ENCODE results near the gene GSC.
"Not testable (repeated sequence)": the region's sequence is repeated elsewhere in the genome, so short reads cannot be mapped to it uniquely, and the experiment has no call there.

GSC gene

DNA sequence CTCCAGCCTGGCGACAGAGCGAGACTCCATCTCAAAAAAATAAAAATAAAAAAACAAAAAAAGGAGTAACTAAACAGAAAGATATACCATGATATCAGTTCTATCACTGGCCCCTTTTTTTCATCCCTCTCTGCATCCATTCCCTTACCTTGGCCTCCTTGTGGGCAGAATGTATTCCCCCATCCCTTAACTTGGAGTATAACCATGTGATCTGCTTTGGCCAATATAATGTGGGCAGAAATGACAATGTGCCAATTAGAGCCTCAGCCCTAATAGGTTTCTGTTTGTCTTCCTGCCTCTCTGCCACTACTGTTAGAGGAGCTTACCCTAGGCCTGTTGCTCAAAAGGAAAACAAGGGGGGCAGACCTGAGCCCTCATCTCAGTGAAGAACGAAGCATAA lies 23.8 kb downstream of the GSC start:
- DNase-seq (ENCODE audit: low read depth, low spot score): no peak

DNA sequence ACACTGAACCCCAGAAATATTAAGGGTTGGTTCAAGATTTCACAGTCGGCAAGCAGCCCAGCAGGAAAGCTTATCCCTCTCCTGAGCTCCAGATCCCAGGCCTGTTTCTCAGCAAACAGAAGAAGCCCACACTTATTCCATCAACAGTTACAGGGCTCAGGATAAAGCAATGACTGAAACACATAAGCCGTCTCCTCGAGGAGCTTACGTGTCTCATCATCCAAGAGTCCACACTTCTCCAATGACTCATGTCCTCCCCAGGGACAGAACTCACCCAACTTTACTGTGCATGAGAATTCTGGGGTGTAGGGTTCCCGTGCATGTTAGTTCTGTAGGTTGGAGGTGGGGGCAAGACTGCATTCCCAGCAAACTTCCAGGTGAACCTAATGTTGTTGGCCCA lies 31.2 kb downstream of the GSC start:
- no peak for DNase-seq (ENCODE audit: low read depth, low spot score)

DNA sequence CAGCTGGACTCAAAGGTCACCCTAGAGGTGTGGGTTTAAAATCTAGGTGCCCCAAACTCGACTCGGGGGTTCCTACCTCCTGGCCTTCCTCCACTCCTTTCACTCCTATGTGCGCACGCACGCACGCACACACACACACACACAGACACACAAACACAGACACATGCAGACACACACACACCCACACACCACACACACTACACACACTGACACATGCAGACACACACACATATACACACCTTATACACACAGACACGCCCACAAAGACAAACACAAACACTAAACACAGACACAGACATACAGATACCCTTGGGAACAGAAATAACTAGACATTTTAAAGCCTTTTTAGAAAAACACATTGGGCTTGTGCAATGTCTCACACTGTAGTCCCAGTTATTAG lies 31.8 kb downstream of the GSC start:
- no peak for DNase-seq (ENCODE audit: low read depth, low spot score)

DNA sequence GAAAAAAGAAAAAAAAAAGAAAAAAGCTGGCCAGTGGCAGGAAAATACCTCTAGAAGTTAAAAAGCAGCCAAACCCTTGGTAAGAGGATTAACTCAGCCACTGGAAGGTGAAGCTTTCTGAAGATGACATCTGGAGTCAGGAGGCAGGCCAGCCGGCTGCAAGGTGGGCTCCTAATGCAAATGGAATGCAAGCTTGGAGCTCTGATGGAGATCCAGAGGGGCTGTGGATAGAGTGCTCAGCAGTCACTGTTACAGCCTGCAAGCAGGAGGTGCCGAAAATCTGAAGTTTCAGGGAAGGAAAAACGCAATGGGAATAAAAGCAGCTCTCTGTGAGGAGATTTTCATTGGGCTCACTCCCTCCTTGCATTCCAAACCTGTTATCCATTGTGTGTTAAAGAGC lies 41.0 kb downstream of the GSC start:
- no peak for DNase-seq (ENCODE audit: low read depth, low spot score)

DNA sequence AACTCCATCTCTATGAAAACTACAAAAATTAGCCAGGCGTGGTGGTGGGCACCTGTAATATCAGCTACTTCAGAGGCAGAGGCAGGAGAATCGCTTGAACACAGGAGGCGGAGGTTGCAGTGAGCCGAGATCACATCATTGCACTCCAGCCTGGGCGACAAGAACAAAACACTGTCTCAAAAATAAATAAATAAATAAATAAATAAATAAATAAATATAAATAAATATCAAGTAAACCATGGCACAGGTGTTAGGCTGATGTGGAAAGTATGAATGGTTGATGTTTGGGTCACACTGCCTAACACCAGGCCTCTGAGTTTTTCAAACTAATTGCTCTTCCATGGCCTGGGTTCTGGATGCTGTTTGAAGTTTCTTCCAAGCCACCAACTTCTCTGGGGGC lies 41.5 kb downstream of the GSC start:
- DNase-seq (ENCODE audit: low read depth, low spot score): not testable (repeated sequence)

DNA sequence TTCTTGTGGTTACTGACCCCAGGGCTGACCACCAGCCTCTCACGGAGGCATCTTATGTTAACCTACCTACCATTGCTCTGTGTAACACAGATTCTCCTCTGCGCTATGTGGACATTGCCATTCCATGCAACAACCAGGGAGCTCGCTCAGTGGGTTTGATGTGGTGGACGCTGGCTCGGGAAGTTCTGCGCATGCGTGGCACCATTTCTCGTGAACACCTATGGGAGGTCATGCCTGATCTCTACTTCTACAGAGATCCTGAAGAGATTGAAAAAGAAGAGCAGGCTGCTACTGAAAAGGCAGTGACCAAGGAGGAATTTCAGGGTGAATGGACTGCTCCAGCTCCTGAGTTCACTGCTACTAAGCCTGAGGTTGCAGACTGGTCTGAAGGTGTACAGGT lies 43.3 kb downstream of the GSC start:
- DNase-seq (ENCODE audit: low read depth, low spot score): not testable (repeated sequence)

DNA sequence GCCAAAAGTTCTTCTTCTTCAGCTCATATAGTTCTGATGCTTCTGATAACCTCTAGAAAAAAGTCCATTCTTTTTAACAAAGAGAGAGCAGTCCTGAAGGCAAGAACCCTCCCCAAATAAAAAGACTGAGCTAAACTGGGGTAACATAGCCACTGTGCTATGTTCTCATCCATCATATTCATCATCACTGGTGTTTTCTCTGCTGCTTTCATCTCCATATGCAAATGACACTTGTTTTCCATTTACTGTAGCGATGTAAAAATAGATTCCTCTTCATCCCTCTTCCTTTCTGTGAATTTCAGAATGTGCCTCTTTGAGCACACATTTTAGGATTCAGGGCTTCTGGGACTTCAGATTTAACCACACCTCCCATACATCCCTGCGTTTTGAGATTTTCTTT lies 44.9 kb downstream of the GSC start:
- no peak for DNase-seq (ENCODE audit: low read depth, low spot score)

DNA sequence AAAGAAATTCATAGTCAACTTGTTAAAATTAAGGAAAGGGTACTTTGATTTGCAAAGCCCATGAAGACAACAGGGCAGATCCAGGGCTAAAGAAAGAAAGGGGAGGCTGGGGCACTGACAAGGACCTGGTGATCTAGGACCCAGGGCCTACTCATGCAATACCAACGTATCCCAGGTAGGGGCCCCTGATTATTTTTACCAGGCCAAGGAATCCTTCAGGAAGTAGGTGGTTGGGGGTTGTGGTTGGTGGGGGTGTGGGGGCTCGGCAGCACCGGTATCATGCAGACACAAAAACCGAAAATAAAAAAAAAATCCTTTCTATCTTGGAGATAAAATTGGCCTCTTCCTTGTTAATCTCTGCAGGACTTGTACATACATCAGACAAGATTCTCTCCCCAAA lies 47.5 kb downstream of the GSC start:
- DNase-seq (ENCODE audit: low read depth, low spot score): no peak

Data from brain pericyte (primary cell).